HG02973 (cell line): Measurements from ENCODE around the gene MLLT3.

Experiments used
- ATAC-seq: cut with Tn5 transposase; IDR thresholded peaks from one replicate; pipeline ENCODE4 v1.9.1; 2021; ENCODE audit warnings: moderate library complexity; ENCODE audit not compliant: unreplicated experiment

Gene MLLT3

GRCh38 chr9:20480249-20480648, 142.1 kb downstream of the MLLT3 start:
- ATAC-seq: no peak

- ATAC-seq: peak; percentile 97
Observed at GRCh38 chr9:20479419-20480155, 142.7 kb downstream of the MLLT3 start.

GRCh38 chr9:20478786-20479185, 143.5 kb downstream of the MLLT3 start:
- no peak for ATAC-seq

- ATAC-seq: no peak
Observed at GRCh38 chr9:20477940-20478620, 144.2 kb downstream of the MLLT3 start.

GRCh38 chr9:20476912-20477521, 145.3 kb downstream of the MLLT3 start:
- ATAC-seq: no peak

- no peak for ATAC-seq
Observed at GRCh38 chr9:20474496-20474895, 147.8 kb downstream of the MLLT3 start.

- no peak for ATAC-seq
Observed at GRCh38 chr9:20473515-20474013, 148.7 kb downstream of the MLLT3 start.

- ATAC-seq: no peak
Observed at GRCh38 chr9:20472342-20473045, 149.8 kb downstream of the MLLT3 start.

- no peak for ATAC-seq
Observed at GRCh38 chr9:20466328-20467008, 155.8 kb downstream of the MLLT3 start.

- no peak for ATAC-seq
Observed at GRCh38 chr9:20464242-20464641, 158.1 kb downstream of the MLLT3 start.

- ATAC-seq: no peak
Observed at GRCh38 chr9:20463823-20464222, 158.5 kb downstream of the MLLT3 start.

GRCh38 chr9:20462410-20462809, 159.9 kb downstream of the MLLT3 start:
- ATAC-seq: no peak

- ATAC-seq: no peak
Observed at GRCh38 chr9:20447291-20447690, 175.0 kb downstream of the MLLT3 start.

- ATAC-seq: no peak
Observed at GRCh38 chr9:20446248-20446647, 176.1 kb downstream of the MLLT3 start.

GRCh38 chr9:20442461-20443319, 179.6 kb downstream of the MLLT3 start:
- ATAC-seq: no peak

- no peak for ATAC-seq
Observed at GRCh38 chr9:20441711-20442423, 180.4 kb downstream of the MLLT3 start.

- no peak for ATAC-seq
Observed at GRCh38 chr9:20441166-20441565, 181.1 kb downstream of the MLLT3 start.

- ATAC-seq: no peak
Observed at GRCh38 chr9:20437476-20437875, 184.8 kb downstream of the MLLT3 start.
